ENCODE results near the gene GTF2H3. TPM values are rescaled to one million over a fixed set of nuclear protein-coding genes. Genes with fewer than 3 reads are reported as not detected.

GTF2H3 gene
- 22.6 to 45.8 TPM (median 26.8 TPM) in 5 replicates for total RNA-seq (2022; extraction: Qiagen RNA extraction; ENCODE audit: low read depth)

GRCh38 chr12:123633379-123634141, at the start of gene GTF2H3, which contains the start of gene EIF2B1:
GTF2H3 (plus strand) TSS chr12:123633829; CDS start chr12:123633860, 31 bp downstream.
EIF2B1 (minus strand) TSS chr12:123633686; CDS start chr12:123633557, 129 bp downstream.

DNA sequence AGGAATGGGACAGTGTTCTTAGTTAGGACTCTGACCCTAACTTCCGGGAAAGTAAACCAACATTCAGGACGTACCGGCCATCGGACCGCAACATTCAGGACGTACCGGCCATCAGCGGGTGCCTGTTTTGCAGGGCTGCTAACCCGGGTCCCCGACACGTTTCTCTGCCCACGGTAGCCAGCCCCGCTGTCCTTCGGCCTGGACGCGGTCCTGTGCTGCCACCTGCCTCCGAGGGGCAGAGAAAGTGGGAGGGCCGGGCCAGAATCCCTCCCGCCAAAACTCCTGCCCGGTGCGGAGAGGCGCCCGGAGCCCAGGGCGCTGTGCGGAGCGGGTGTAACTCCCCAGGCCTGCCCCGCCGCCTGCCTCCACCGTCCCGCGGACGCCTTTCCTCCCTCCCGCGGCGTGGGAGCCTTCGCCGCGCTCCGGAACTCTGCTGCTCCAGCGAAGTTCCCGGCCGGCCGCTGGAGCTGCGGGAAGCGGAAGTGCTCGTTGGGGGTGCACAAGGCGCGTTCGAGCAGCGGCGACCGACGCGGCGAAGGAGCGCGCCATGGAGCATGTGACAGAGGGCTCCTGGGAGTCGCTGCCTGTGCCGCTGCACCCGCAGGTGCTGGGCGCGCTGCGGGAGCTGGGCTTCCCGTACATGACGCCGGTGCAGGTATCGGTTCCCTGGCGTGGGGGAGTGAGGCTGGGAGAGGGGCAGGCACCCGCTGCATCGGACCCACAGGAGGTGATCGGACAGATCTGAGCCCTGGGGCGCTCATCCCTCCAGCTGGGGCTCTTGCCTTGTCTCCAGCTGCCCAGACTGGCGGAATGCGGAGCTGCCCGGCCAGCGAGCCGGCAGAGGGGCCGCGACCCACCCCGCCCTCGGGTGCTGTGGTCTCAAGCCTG, 31.8 kb upstream of the GTF2H3 start, which contains the start of gene DDX55:
DDX55 (plus strand) TSS at position 498 of the 888 bp plus-strand sequence; CDS start at position 548, 50 bp downstream.

DNA sequence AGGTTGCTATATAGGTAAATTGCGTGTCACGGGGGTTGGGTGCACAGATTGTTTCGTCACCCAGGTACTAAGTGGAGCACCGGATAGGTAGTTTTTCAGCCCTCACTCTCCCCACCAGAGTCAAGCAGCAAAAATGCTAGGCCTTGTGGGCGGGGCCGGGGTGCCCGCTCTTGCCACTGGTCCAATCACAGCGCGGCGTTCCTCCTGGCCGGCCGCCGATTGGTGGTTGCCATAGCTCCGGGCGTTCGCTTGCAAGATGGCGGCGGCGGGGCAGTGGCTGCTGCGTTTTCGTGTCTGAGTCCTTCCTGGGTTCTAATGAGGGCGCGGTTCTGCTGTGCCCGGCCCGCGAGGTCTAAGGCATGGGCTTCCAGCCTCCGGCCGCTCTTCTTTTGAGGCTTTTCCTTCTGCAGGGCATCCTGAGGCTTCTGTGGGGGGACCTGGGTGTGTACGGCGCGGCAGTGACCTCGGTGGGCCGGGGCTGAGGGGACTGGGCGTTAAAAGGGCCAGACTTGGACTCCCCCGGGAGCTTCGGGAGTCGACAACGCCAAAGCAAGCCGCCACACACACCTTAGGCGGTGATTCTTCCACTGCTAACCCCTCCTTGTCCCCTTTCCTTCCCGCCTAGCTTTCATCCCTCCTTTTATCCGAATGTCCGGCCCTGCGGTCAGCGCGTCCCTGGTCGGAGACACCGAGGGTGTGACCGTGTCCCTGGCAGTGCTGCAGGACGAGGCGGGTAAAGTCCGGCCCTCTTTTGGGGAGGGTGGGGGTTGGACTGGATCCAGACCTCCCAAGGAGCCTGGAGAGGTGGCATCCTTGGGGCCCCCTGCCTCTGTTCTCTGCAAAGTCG, 37.5 kb downstream of the GTF2H3 start, which contains the start of gene TCTN2:
TCTN2 (plus strand) TSS at position 232 of the 847 bp plus-strand sequence; CDS start at position 360, 128 bp downstream.

Other genes starting within 250 kb of the GTF2H3 start
- gene KMT5A, start 249.7 kb upstream of the GTF2H3 start, total RNA-seq (2022; extraction: Qiagen RNA extraction; ENCODE audit: low read depth) = 47.8 to 58.0 TPM (median 51.4 TPM) in 5 replicates
- gene RILPL2, start 197.1 kb upstream of the GTF2H3 start, total RNA-seq (2022; extraction: Qiagen RNA extraction; ENCODE audit: low read depth) = 1.5 to 1.7 TPM (median 1.7 TPM) in 5 replicates
- gene SNRNP35, start 175.7 kb upstream of the GTF2H3 start, total RNA-seq (2022; extraction: Qiagen RNA extraction; ENCODE audit: low read depth) = 16.9 to 20.6 TPM (median 19.1 TPM) in 5 replicates
- 8.3 to 14.6 TPM (median 12.2 TPM) in 5 replicates for gene RILPL1, start 100.1 kb upstream of the GTF2H3 start, total RNA-seq (2022; extraction: Qiagen RNA extraction; ENCODE audit: low read depth)
- gene TMED2, start 49.3 kb upstream of the GTF2H3 start, total RNA-seq (2022; extraction: Qiagen RNA extraction; ENCODE audit: low read depth) = 179 to 207 TPM (median 187 TPM) in 5 replicates
- 32.6 to 35.8 TPM (median 33.5 TPM) in 5 replicates for gene DDX55, start 31.7 kb upstream of the GTF2H3 start, total RNA-seq (2022; extraction: Qiagen RNA extraction; ENCODE audit: low read depth)
- gene EIF2B1, start 143 bp upstream of the GTF2H3 start, total RNA-seq (2022; extraction: Qiagen RNA extraction; ENCODE audit: low read depth) = 33.1 to 38.5 TPM (median 35.9 TPM) in 5 replicates
- gene TCTN2, start 37.3 kb downstream of the GTF2H3 start, total RNA-seq (2022; extraction: Qiagen RNA extraction; ENCODE audit: low read depth) = 11.4 to 15.1 TPM (median 12.8 TPM) in 5 replicates
- 17.2 to 25.2 TPM (median 23.9 TPM) in 5 replicates for gene ATP6V0A2, start 78.5 kb downstream of the GTF2H3 start, total RNA-seq (2022; extraction: Qiagen RNA extraction; ENCODE audit: low read depth)
- 0.15 to 0.36 TPM (median 0.19 TPM) in 5 replicates for gene DNAH10, start 128.5 kb downstream of the GTF2H3 start, total RNA-seq (2022; extraction: Qiagen RNA extraction; ENCODE audit: low read depth)